Trophoblast cell (in vitro differentiated cells and primary cell): ENCODE data around the gene ENPP6.

Source experiments
- DNase-seq, 2 donors: peaks; one replicate each; pipeline ENCODE4 v3.0.0-alpha.2; 2016
- H2AFZ ChIP-seq: 2 replicates; pipeline ENCODE4 v1.6.1; 2013; ENCODE audit warnings: low read length, moderate library complexity, mild to moderate bottlenecking; ENCODE audit not compliant: insufficient read depth, poor library complexity
- H2AK5ac ChIP-seq: 2 replicates; pipeline ENCODE4 v1.6.1; 2013; ENCODE audit warnings: mild to moderate bottlenecking, low read length
- H2BK120ac ChIP-seq: 2 replicates; pipeline ENCODE4 v1.6.1; 2013; ENCODE audit warnings: low read length, mild to moderate bottlenecking, moderate library complexity; ENCODE audit not compliant: insufficient read depth, poor library complexity
- H2BK12ac ChIP-seq: 2 replicates; pipeline ENCODE4 v1.6.1; 2013; ENCODE audit warnings: mild to moderate bottlenecking, low read length, moderate library complexity
- H2BK5ac ChIP-seq: 2 replicates; pipeline ENCODE4 v1.6.1; 2013; ENCODE audit warnings: low read length, low read depth, moderate library complexity, mild to moderate bottlenecking; ENCODE audit not compliant: poor library complexity
- H3K14ac ChIP-seq: 2 replicates; pipeline ENCODE4 v1.6.1; 2013; ENCODE audit warnings: mild to moderate bottlenecking, low read length
- H3K18ac ChIP-seq: 2 replicates; pipeline ENCODE4 v1.6.1; 2013; ENCODE audit warnings: mild to moderate bottlenecking, low read length
- H3K23ac ChIP-seq: 2 replicates; pipeline ENCODE4 v1.6.1; 2013; ENCODE audit warnings: low read length
- H3K27ac ChIP-seq: 2 replicates; pipeline ENCODE4 v1.5.1; 2013; ENCODE audit warnings: low read depth, mild to moderate bottlenecking, inconsistent platforms, low read length, moderate library complexity
- H3K27me3 ChIP-seq: 2 replicates; pipeline ENCODE4 v1.6.1; 2013; ENCODE audit warnings: inconsistent platforms, mild to moderate bottlenecking, low read length, moderate library complexity; ENCODE audit not compliant: insufficient read depth
- H3K36me3 ChIP-seq, 2 experiments: 1 replicate in 1 of 2; 2 replicates in 1 of 2; pipeline ENCODE4 v1.6.1; 2013; ENCODE audit warnings: low read length in 2 of 2, mild to moderate bottlenecking in 2 of 2, moderate library complexity in 1 of 2; ENCODE audit not compliant: insufficient read depth in 2 of 2, control insufficient read depth in 1 of 2
- H3K4ac ChIP-seq: 2 replicates; pipeline ENCODE4 v1.6.1; 2013; ENCODE audit warnings: low read depth, mild to moderate bottlenecking, low read length, moderate library complexity
- H3K4me1 ChIP-seq, 2 experiments: 1 replicate in 1 of 2; 2 replicates in 1 of 2; pipeline ENCODE4 v1.6.1; 2013; ENCODE audit warnings: low read length in 2 of 2, mild to moderate bottlenecking in 2 of 2, moderate library complexity in 1 of 2; ENCODE audit not compliant: insufficient read depth in 2 of 2, control insufficient read depth in 1 of 2
- H3K4me2 ChIP-seq: 2 replicates; pipeline ENCODE4 v1.6.1; 2013; ENCODE audit warnings: inconsistent platforms, mild to moderate bottlenecking, low read length, moderate library complexity
- H3K4me3 ChIP-seq: 2 replicates; pipeline ENCODE4 v1.5.1; 2013; ENCODE audit warnings: mild to moderate bottlenecking, low read depth, low read length, inconsistent platforms
- H3K79me1 ChIP-seq: one replicate; pipeline ENCODE4 v1.6.1; 2013; ENCODE audit warnings: low read length
- H3K79me2 ChIP-seq: 2 replicates; pipeline ENCODE4 v1.6.1; 2013; ENCODE audit warnings: low read length, mild to moderate bottlenecking; ENCODE audit not compliant: control insufficient read depth, insufficient read depth, poor library complexity
- H3K9ac ChIP-seq: 2 replicates; pipeline ENCODE4 v1.6.1; 2013; ENCODE audit warnings: mild to moderate bottlenecking, low read length
- H3K9me3 ChIP-seq: 2 replicates; pipeline ENCODE4 v1.6.1; 2013; ENCODE audit warnings: low read depth, mild to moderate bottlenecking, control low read depth, inconsistent platforms, low read length; ENCODE audit not compliant: insufficient read depth
- H4K12ac ChIP-seq: 2 replicates; pipeline ENCODE4 v1.6.1; 2013; ENCODE audit warnings: low read depth, mild to moderate bottlenecking, low read length, moderate library complexity
- H4K8ac ChIP-seq: 2 replicates; pipeline ENCODE4 v1.6.1; 2013; ENCODE audit warnings: low read depth, mild to moderate bottlenecking, low read length, moderate library complexity
- H4K91ac ChIP-seq: one replicate; pipeline ENCODE4 v1.6.1; 2013; ENCODE audit warnings: low read depth, mild to moderate bottlenecking, low read length, moderate library complexity
- WGBS: extraction: QIAGEN DNeasy Blood & Tissue Kit; methylation state at CpG from one replicate; pipeline ENCODE4 v1.1.7; 2013; ENCODE audit warnings: missing lambda C conversion rate; ENCODE audit not compliant: insufficient read length, insufficient coverage; ENCODE audit errors: extremely low coverage; 5-methylcytosine and 5-hydroxymethylcytosine counted together

ENPP6 gene

GRCh38 chr4:184168406-184169019 is 49.2 kb downstream of the ENPP6 start:
- peak; percentile 68 to 85 for DNase-seq
- Histone ChIP-seq H3K27ac (peak overlapping the region; percentile 62), H4K12ac (no peak overlapping the region), H2AFZ (peak overlapping the region; percentile 56), H3K27me3 (no peaks in the 10 kb centered on the region), H2BK12ac (peak overlapping the region; percentile 61), H2BK5ac (peak overlapping the region; percentile 28), H2AK5ac (no peak overlapping the region), H4K8ac (peak overlapping the region; percentile 70), H3K36me3 (no peaks in the 10 kb centered on the region), H3K18ac (peak overlapping the region; percentile 19), H3K79me2 (peaks cover 5% of the 10 kb centered on the region), H3K4me1 (peaks cover 32 to 42% of the 10 kb centered on the region in 2 experiments), H3K4me3 (no peak overlapping the region), H3K9ac (no peak overlapping the region), H3K79me1 (peaks cover 24% of the 10 kb centered on the region), H3K14ac (peak overlapping the region; percentile 41), H3K9me3 (no peaks in the 10 kb centered on the region), H2BK120ac (peak overlapping the region; percentile 43), H3K4me2 (peak overlapping the region; percentile 28), H4K91ac (peak overlapping the region; percentile 82), H3K23ac (no peak overlapping the region), H3K4ac (peak overlapping the region; percentile 2)
- no CpG with 5 or more reads among the region's 33 CpGs for WGBS

GRCh38 chr4:184167576-184167975 is 50.1 kb downstream of the ENPP6 start:
- H3K9ac ChIP-seq = no peak overlapping the region

GRCh38 chr4:184166736-184167135 is 50.9 kb downstream of the ENPP6 start:
- Histone ChIP-seq H4K91ac (no peak overlapping the region), H3K23ac (no peak overlapping the region), H3K18ac (peak overlapping the region; percentile 49), H3K4me2 (no peak overlapping the region), H3K14ac (no peak overlapping the region), H3K27me3 (no peaks in the 10 kb centered on the region), H3K9me3 (no peaks in the 10 kb centered on the region), H3K4me1 (peaks cover 29 to 40% of the 10 kb centered on the region in 2 experiments), H2AFZ (no peak overlapping the region), H4K12ac (peak overlapping the region; percentile 56), H2BK120ac (peak overlapping the region; percentile 61), H4K8ac (no peak overlapping the region), H2AK5ac (peak overlapping the region; percentile 49), H3K27ac (no peak overlapping the region), H3K4ac (no peak overlapping the region), H3K79me2 (peaks cover 5% of the 10 kb centered on the region), H2BK12ac (peak overlapping the region; percentile 86), H3K36me3 (no peaks in the 10 kb centered on the region), H3K79me1 (peaks cover 24% of the 10 kb centered on the region), H2BK5ac (no peak overlapping the region), H3K9ac (no peak overlapping the region), H3K4me3 (no peak overlapping the region)
- peak in 1 of 2 donors; percentile 37 for DNase-seq
- WGBS = no CpG with 5 or more reads among the region's 6 CpGs

More at GRCh38 chr4:184167576-184167975, 50.1 kb downstream of the ENPP6 start:
- Histone ChIP-seq H3K18ac (no peak overlapping the region), H2AFZ (no peak overlapping the region), H4K12ac (no peak overlapping the region), H3K79me2 (peaks cover 5% of the 10 kb centered on the region), H2BK12ac (peak overlapping the region; percentile 3), H3K79me1 (peaks cover 26% of the 10 kb centered on the region), H3K23ac (no peak overlapping the region), H3K14ac (no peak overlapping the region), H3K4me1 (peaks cover 32 to 42% of the 10 kb centered on the region in 2 experiments), H3K4me3 (no peak overlapping the region), H3K9me3 (no peaks in the 10 kb centered on the region), H3K27ac (no peak overlapping the region), H3K4me2 (no peak overlapping the region), H3K4ac (no peak overlapping the region), H2BK120ac (peak overlapping the region; percentile 3), H3K27me3 (no peaks in the 10 kb centered on the region), H2AK5ac (no peak overlapping the region), H3K36me3 (no peaks in the 10 kb centered on the region), H4K91ac (peak overlapping the region; percentile 16), H2BK5ac (peak overlapping the region; percentile 9), H4K8ac (no peak overlapping the region)
- DNase-seq = peak in 1 of 2 donors; percentile 59
- no CpG with 5 or more reads among the region's 9 CpGs for WGBS

GRCh38 chr4:184165291-184165690 is 52.4 kb downstream of the ENPP6 start:
- H3K79me2 ChIP-seq = peaks cover 5% of the 10 kb centered on the region
- no peak overlapping the region for H3K4ac ChIP-seq
- H3K23ac ChIP-seq = no peak overlapping the region
- no peak overlapping the region for H4K91ac ChIP-seq
- H4K8ac ChIP-seq = no peak overlapping the region
- no peak overlapping the region for H4K12ac ChIP-seq
- no peaks in the 10 kb centered on the region for H3K9me3 ChIP-seq
- no peak overlapping the region for H2BK12ac ChIP-seq
- H3K4me1 ChIP-seq = peaks cover 26 to 35% of the 10 kb centered on the region in 2 experiments
- H2AK5ac ChIP-seq = no peak overlapping the region
- H3K9ac ChIP-seq = no peak overlapping the region
- no CpG with 5 or more reads among the region's 8 CpGs for WGBS
- H2BK120ac ChIP-seq = no peak overlapping the region
- peaks cover 21% of the 10 kb centered on the region for H3K79me1 ChIP-seq
- no peak overlapping the region for H2BK5ac ChIP-seq
- H3K27ac ChIP-seq = peak overlapping the region; percentile 67
- no peak overlapping the region for H3K14ac ChIP-seq
- H3K18ac ChIP-seq = no peak overlapping the region
- H3K27me3 ChIP-seq = no peaks in the 10 kb centered on the region
- H3K36me3 ChIP-seq = no peaks in the 10 kb centered on the region
- no peak overlapping the region for H3K4me3 ChIP-seq
- DNase-seq = peak; percentile 43 to 75
- peak overlapping the region; percentile 10 for H3K4me2 ChIP-seq
- H2AFZ ChIP-seq = no peak overlapping the region
